Measurements from ENCODE around the gene HOXB6. TPM values are rescaled to one million over a fixed set of nuclear protein-coding genes. Genes with fewer than 3 reads are reported as not detected.

Gene HOXB6
- total RNA-seq, 4 donors from 2014 or later = 0.88 to 18.2 (median 7.3) TPM; not detected in 1

DNA sequence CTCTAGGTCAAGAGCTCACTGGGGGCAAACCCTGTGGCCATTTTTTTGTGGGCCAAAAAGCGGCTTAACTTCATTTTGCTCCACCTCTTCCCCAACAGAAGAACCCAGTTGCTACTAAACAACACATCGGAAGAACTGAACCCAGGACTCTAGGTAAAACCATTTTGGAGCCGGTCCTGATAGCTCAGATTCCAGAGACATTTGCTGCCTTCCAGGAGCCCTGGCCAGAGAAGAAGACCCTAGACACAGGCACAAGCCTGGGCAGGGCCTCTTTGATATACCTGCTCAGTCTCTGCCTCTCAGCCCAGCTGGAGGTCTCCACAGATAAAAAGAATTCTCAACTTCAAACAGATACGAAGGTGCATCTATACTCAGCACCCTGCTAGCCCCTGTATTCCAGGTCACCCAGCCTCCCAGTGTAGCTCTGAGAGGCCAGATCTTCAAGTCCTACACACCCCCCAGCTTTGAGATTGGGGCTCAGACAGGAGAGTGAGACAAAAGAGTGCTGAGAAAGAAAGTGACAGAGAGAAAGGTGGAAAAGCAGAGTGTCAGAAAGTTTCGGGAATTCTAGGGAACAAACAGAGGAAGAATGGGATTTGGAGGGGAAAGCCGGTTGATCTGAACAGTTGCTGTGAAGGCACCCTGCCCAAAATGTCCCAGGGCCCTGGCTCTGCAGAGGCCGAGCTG, 27.9 kb upstream of the HOXB6 start:
- no peak for DNase-seq

DNA sequence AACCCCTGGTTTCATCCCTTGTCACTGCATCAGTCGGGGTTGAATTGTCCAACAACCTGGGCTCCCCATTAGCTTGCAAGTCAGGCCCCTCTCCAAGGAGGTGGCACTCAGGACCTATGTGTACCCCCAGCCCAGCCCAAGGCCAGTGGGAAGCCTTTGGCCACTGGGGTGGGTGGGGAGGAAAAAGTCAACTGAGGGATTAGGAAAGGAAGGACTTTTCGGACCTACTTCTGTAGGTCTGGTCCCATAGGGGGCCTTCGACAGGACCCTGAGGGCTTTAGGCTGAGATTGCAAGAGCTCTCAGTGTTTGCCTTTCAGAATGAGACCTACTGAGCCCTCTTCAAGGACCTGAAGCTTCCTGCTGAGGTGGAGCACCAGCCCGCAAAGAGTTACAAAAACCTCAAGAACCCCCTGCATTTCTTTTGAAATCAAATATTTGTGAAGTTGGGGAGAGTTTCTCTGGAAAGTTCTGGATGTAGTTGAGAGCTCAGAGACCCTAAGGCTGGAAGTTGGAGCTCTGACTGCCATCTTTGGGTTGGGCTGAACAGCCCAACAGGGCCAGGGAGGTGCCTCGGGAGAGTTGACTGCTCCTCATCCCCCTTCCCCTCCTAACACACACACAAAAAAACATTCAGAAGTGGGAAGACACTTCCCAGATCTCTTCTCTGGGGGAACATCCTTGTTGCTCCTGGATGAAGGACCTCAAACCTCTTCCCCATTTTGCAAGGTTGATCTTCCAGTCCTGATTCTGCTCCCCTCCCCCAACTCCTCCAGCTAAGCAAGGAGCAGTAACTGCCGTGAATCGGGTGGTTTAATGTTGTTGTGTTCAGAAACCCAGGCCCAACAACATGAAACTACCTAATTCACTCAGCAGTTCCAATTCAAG, 27.1 kb upstream of the HOXB6 start:
- TF ChIP-seq POLR2A (IDR thresholded peaks at IDR 0.05) (no peak), CTCF (IDR thresholded peaks at IDR 0.05) (no peak)
- DNase-seq = no peak
- H3K9me3 ChIP-seq = no peaks in the 10 kb centered on the region
- H3K27ac ChIP-seq = no peak overlapping the region
- H3K27me3 ChIP-seq = peaks cover 27 to 78% of the 10 kb centered on the region in 2 donors
- H3K4me3 ChIP-seq = no peak overlapping the region
- H3K36me3 ChIP-seq = no peaks in the 10 kb centered on the region
- intact Hi-C loops (cut with DNase I; ENCODE audit: low total_unique reads) = no loop called here
- no peaks in the 10 kb centered on the region for H3K4me1 ChIP-seq

More for the DNA sequence above, 27.9 kb upstream of the HOXB6 start:
- Histone ChIP-seq H3K4me3 (no peak overlapping the region), H3K27me3 (peaks cover 19 to 78% of the 10 kb centered on the region in 2 donors), H3K36me3 (no peaks in the 10 kb centered on the region), H3K9me3 (no peaks in the 10 kb centered on the region), H3K27ac (no peak overlapping the region), H3K4me1 (no peaks in the 10 kb centered on the region)
- intact Hi-C loops (cut with DNase I; ENCODE audit: low total_unique reads) = no loop called here
- TF ChIP-seq POLR2A (IDR thresholded peaks at IDR 0.05) (no peak), CTCF (IDR thresholded peaks at IDR 0.05) (no peak)

GRCh38 chr17:48630925-48631692, 26.3 kb upstream of the HOXB6 start:
- no peaks in the 10 kb centered on the region for H3K9me3 ChIP-seq
- TF ChIP-seq POLR2A (IDR thresholded peaks at IDR 0.05) (no peak), CTCF (IDR thresholded peaks at IDR 0.05) (no peak)
- no peaks in the 10 kb centered on the region for H3K4me1 ChIP-seq
- no peak overlapping the region for H3K27ac ChIP-seq
- no peak for DNase-seq
- peaks cover 26 to 81% of the 10 kb centered on the region in 2 donors for H3K27me3 ChIP-seq
- intact Hi-C loops (cut with DNase I; ENCODE audit: low total_unique reads) = no loop called here
- no peaks in the 10 kb centered on the region for H3K36me3 ChIP-seq
- no peak overlapping the region for H3K4me3 ChIP-seq

GRCh38 chr17:48630009-48630924, 25.5 kb upstream of the HOXB6 start:
- H3K36me3 ChIP-seq = no peaks in the 10 kb centered on the region
- no peak overlapping the region for H3K4me3 ChIP-seq
- intact Hi-C loops (cut with DNase I; ENCODE audit: low total_unique reads) = no loop called here
- TF ChIP-seq POLR2A (IDR thresholded peaks at IDR 0.05) (no peak), CTCF (IDR thresholded peaks at IDR 0.05) (no peak)
- H3K27ac ChIP-seq = no peak overlapping the region
- peaks cover 0 to 8% of the 10 kb centered on the region in 2 donors for H3K4me1 ChIP-seq
- H3K27me3 ChIP-seq = peaks cover 26 to 73% of the 10 kb centered on the region in 2 donors
- no peak for DNase-seq
- no peaks in the 10 kb centered on the region for H3K9me3 ChIP-seq

Measured in uterus (tissue), 4 donors.